Dendritic cell treated with granulocyte-macrophage colony-stimulating factor and Interleukin-4, amounts not matched to agents 40 ng/mL and 50 ng/mL, for 4 days (primary cell): ENCODE results near the gene HCST.
A peak's percentile ranks its signal among the peaks of the same experiment; 100 is the strongest.
"Not testable (repeated sequence)": the region's sequence is repeated elsewhere in the genome, so short reads cannot be mapped to it uniquely, and the experiment has no call there.

Source experiments
- H3K27ac Mint-ChIP-seq: one replicate; pipeline ENCODE4 v1.8.0; 2022; ENCODE audit warnings: mild to moderate bottlenecking, mixed read lengths
- H3K27me3 Mint-ChIP-seq: one replicate; pipeline ENCODE4 v1.8.0; 2022; ENCODE audit warnings: mild to moderate bottlenecking, mixed read lengths
- H3K36me3 Mint-ChIP-seq: one replicate; pipeline ENCODE4 v1.8.0; 2022; ENCODE audit warnings: low read depth, mixed read lengths
- H3K4me1 Mint-ChIP-seq: one replicate; pipeline ENCODE4 v1.8.0; 2022; ENCODE audit warnings: low read depth, mixed read lengths
- H3K4me3 Mint-ChIP-seq: one replicate; pipeline ENCODE4 v1.8.0; 2022; ENCODE audit warnings: mild to moderate bottlenecking, moderate library complexity, mixed read lengths
- H3K9me3 Mint-ChIP-seq: one replicate; pipeline ENCODE4 v1.8.0; 2022; ENCODE audit warnings: mixed read lengths
- intact Hi-C: fragments of 100-400 bp; cut with micrococcal nuclease; formaldehyde crosslinking; loops from one replicate; pipeline ENCODE4 v1.15.0; 2022

Gene HCST

DNA sequence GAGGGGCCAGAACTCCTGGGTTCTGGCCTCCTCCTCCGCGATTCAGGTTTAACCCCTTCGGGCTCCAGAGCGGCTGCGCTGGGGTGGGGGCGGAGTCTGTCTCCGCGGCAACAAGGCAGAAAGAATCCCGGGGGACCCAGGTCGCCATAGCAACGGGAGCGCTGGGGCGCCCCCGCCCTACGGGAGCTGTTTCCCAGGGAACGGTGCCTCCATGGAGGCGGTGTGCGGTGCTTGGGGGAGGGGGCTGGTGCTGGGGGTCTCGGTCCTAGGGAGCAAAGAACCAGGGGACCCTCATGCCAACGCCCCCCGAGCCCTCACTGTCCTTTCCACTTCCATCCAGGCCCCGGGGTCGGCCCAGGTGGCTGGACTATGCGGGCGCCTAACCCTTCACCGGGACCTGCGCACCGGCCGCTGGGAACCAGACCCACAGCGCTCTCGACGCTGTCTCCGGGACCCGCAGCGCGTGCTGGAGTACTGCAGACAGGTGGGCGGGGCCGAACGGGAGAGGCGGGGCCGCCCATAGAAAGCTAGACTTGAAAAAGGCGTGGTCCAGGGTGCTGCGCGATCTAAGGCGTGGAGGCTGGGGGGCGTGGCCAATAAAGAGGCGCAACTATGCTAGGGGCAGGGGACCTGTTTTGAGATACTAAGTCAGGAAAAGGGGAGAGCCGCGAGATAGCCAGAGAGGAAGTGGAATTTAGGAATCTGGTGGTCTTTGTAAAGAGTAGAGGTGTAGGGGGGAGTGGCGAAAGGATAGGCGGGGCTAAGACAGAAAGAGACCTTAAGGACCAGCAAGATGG, 32.8 kb upstream of the HCST start:
- peaks cover 70% of the 10 kb centered on the region for H3K27me3 Mint-ChIP-seq
- H3K36me3 Mint-ChIP-seq = no peaks in the 10 kb centered on the region
- peak overlapping the region; percentile 65 for H3K4me3 Mint-ChIP-seq
- intact Hi-C loops = no loop called here
- H3K4me1 Mint-ChIP-seq = peaks cover 22% of the 10 kb centered on the region
- H3K27ac Mint-ChIP-seq = peak overlapping the region; percentile 49
- H3K9me3 Mint-ChIP-seq = peaks cover 6% of the 10 kb centered on the region

DNA sequence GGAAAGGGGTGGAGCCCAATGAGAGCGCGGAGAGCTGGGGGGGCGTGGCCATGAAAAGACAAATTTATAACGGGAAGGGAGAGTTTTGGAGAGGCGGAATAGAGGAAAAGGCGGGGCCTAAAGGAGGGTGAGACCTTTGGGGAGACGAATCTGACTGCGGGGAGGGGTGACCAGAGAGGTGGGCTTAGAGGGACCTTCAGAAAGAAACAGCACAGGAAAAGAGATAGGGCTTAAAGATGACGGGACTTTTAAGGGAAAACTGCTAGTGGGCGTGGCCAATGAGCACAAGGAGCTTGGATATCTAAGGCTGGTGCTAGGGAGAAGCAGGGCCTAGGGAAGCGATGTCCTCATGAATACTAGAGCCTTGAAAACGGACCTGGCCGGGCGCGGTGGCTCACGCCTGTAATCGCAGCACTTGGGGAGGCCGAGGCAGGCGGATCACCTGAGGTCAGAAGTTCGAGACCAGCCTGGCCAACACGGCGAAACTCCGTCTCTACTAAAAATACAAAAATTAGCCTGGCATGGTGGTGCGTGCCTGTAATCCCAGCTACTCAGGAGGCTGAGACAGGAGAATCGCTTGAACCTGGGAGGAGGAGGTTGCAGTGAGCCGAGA, 32.1 kb upstream of the HCST start:
- H3K27ac Mint-ChIP-seq = peak overlapping the region; percentile 49
- peaks cover 22% of the 10 kb centered on the region for H3K4me1 Mint-ChIP-seq
- H3K9me3 Mint-ChIP-seq, H3K36me3 Mint-ChIP-seq, intact Hi-C loops: not testable (repeated sequence)
- peaks cover 66% of the 10 kb centered on the region for H3K27me3 Mint-ChIP-seq
- peak overlapping the region; percentile 65 for H3K4me3 Mint-ChIP-seq

DNA sequence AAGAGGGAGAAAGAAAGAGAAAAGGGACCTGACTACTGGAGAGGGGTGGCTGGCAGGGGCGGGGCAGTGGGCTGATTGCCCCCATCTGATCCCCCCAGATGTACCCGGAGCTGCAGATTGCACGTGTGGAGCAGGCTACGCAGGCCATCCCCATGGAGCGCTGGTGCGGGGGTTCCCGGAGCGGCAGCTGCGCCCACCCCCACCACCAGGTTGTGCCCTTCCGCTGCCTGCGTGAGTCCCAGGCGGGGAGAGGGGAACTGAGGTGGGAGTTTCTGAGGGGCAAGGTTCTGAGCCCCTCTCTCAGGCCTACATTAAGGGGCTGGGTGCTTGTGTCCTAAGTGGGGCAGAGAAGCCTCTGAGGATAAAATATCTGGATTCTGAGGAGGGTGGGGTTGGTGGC, 31.5 kb upstream of the HCST start:
- no peaks in the 10 kb centered on the region for H3K36me3 Mint-ChIP-seq
- intact Hi-C loops = no loop called here
- no peak overlapping the region for H3K4me3 Mint-ChIP-seq
- H3K27me3 Mint-ChIP-seq = peaks cover 61% of the 10 kb centered on the region
- H3K27ac Mint-ChIP-seq = no peak overlapping the region
- H3K4me1 Mint-ChIP-seq = peaks cover 22% of the 10 kb centered on the region
- peaks cover 6% of the 10 kb centered on the region for H3K9me3 Mint-ChIP-seq

DNA sequence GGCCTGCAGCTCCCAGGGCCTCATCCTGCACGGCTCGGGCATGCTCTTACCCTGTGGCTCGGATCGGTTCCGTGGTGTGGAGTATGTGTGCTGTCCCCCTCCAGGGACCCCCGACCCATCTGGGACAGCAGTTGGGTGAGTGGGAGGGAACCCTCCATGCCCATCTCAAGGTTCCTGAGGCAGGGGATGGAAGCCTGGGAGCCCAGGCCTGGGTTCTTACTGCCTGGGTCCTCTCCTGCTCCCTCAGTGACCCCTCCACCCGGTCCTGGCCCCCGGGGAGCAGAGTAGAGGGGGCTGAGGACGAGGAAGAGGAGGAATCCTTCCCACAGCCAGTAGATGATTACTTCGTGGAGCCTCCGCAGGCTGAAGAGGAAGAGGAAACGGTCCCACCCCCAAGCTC, 30.7 kb upstream of the HCST start:
- Mint-ChIP-seq H3K4me1 (peaks cover 22% of the 10 kb centered on the region), H3K27me3 (peaks cover 58% of the 10 kb centered on the region), H3K27ac (no peak overlapping the region), H3K9me3 (peaks cover 6% of the 10 kb centered on the region), H3K4me3 (no peak overlapping the region), H3K36me3 (no peaks in the 10 kb centered on the region)
- intact Hi-C loops = no loop called here

DNA sequence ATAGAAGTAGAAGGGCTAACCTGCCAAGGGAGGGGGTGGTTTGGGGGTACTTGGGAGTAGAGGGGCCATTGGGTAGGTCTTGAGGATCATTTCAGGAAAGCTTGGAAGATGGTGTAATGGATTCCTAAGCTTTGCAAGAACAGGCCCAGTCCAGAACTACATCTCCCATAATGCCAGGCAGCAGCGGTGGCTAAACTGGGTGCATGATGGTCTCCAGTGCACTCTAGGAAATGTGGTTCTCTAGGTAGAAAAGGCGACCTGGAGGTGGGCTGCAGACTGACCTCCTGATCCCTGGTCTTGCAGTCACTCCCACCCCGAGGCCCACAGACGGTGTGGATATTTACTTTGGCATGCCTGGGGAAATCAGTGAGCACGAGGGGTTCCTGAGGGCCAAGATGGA, 30.1 kb upstream of the HCST start:
- Mint-ChIP-seq H3K36me3 (no peaks in the 10 kb centered on the region), H3K4me1 (peaks cover 22% of the 10 kb centered on the region), H3K9me3 (peaks cover 6% of the 10 kb centered on the region), H3K27ac (no peak overlapping the region), H3K27me3 (peaks cover 56% of the 10 kb centered on the region), H3K4me3 (no peak overlapping the region)
- intact Hi-C loops = no loop called here

DNA sequence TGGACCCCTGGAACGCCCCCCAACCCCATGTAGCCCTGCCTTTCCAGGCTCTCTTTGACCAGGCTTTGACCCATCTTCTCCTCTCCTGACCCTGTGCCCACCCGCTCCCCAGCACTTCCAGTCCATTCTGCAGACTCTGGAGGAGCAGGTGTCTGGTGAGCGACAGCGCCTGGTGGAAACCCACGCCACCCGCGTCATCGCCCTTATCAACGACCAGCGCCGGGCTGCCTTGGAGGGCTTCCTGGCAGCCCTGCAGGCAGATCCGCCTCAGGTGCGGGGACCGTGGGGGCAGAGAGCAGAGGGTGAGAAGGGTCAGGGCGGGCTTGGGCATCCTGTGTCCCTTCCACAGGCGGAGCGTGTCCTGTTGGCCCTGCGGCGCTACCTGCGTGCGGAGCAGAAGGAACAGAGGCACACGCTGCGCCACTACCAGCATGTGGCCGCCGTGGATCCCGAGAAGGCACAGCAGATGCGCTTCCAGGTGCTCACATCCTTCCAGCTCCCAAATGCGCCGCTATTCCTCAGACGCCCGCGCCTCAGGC, 27.9 kb upstream of the HCST start:
- intact Hi-C loops = no loop called here
- Mint-ChIP-seq H3K4me3 (no peak overlapping the region), H3K9me3 (peaks cover 6% of the 10 kb centered on the region), H3K27ac (no peak overlapping the region), H3K4me1 (peaks cover 18% of the 10 kb centered on the region), H3K36me3 (no peaks in the 10 kb centered on the region), H3K27me3 (peaks cover 60% of the 10 kb centered on the region)

DNA sequence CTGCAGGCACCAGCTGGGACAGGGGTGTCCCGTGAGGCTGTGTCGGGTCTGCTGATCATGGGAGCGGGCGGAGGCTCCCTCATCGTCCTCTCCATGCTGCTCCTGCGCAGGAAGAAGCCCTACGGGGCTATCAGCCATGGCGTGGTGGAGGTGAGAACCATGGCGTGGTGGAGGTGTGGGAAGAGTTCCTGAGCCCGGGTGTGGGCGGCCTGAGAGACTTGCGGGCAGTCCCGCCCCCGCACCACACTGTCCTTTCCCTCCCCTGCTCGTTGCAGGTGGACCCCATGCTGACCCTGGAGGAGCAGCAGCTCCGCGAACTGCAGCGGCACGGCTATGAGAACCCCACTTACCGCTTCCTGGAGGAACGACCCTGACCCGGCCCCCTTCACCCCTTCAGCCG, 23.3 kb upstream of the HCST start:
- Mint-ChIP-seq H3K27me3 (peaks cover 38% of the 10 kb centered on the region), H3K36me3 (no peaks in the 10 kb centered on the region), H3K9me3 (no peaks in the 10 kb centered on the region), H3K4me3 (no peak overlapping the region), H3K4me1 (peaks cover 11% of the 10 kb centered on the region), H3K27ac (peak overlapping the region; percentile 21)
- intact Hi-C loops = loop anchor here (1.0 kb wide), 1 partner anchor 53 kb away; no protein-coding TSS in a partner anchor

DNA sequence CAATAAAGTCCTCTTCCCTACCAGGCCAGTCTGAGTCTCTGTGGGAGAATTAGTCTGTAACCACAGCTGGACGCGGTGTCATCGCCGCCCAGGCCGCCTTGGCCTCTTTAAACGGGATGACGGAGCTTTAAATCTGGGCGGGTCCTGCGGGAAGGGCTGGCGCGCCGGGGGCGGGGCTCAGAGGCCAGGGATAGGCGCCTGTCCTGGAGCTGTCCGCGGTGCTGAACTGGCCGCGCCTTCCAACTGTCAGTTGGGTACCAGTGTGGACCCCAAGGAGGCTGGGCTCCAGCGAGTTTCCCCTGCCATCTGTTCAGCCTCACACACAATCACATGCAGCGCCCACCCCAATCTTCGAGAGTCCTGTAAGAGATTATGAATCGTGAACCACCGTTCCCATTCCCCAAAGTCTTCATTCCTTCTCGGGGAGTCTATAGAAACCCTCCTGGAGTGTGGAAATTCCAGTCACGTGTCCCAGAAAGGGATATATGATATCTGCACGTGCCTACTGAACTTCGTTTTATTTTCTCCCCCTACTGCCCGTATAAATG, 22.5 kb upstream of the HCST start:
- peak overlapping the region; percentile 22 for H3K4me3 Mint-ChIP-seq
- peaks cover 35% of the 10 kb centered on the region for H3K27me3 Mint-ChIP-seq
- peak overlapping the region; percentile 21 for H3K27ac Mint-ChIP-seq
- H3K9me3 Mint-ChIP-seq = no peaks in the 10 kb centered on the region
- intact Hi-C loops = loop anchor here (1.0 kb wide), 1 partner anchor 52 kb away; no protein-coding TSS in a partner anchor
- H3K4me1 Mint-ChIP-seq = peaks cover 11% of the 10 kb centered on the region
- H3K36me3 Mint-ChIP-seq = no peaks in the 10 kb centered on the region

DNA sequence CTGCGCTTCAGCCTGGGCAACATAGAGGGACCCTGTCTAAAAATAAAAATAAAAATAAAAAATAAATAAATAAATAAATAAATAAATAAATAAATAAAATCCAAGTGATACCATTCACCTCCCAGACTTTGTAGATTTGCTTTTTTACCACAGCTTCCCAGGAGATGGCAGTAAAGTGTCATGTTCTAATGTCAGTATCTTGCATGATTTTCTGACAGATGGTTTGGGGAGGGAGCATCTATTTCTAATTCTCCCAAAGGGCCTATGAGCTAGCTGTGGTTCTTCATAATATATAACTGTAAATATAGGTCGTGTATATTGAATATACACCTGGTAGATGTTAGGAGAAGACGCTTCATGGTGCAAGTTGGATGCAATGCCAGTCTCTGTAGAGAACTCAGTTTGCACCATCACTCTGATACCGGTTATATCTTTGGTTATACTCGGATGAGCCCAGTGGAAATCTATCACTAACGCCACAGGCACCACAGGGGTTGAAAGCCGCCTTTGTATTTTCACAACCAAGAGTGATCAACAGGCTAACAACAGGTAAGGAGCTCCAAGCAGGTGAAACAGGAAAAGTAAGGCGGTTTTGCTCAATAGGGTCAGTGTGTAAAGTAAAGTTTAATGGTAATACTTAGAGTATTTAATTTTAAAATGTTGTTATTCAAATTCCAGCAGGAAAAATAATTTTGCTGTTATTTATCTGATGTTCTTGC, 20.1 kb upstream of the HCST start:
- H3K36me3 Mint-ChIP-seq = peaks cover 19% of the 10 kb centered on the region
- no peak overlapping the region for H3K4me3 Mint-ChIP-seq
- no peaks in the 10 kb centered on the region for H3K9me3 Mint-ChIP-seq
- H3K4me1 Mint-ChIP-seq = peaks cover 11% of the 10 kb centered on the region
- H3K27ac Mint-ChIP-seq = no peak overlapping the region
- intact Hi-C loops = loop anchor here (1.0 kb wide), 1 partner anchor 49 kb away; no protein-coding TSS in a partner anchor
- peaks cover 24% of the 10 kb centered on the region for H3K27me3 Mint-ChIP-seq

DNA sequence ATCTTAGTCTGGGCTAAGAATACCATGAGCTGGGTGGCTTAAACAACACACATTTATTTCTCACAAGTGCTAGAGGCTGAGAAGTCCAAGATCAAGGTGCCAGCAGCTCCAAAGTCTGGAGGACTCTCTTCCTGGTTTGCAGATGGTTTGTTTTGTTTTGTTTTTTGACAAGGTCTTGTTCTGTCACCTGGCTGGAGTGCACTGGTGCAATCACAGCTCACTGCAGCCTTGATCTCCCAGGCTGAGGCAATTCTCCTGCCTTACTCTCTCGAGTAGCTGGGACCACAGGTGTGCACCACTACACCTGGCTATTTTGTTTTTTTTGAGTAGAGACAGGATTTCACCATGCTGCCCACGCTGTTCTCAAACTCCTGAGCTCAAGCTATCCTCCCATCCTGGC, 18.4 kb upstream of the HCST start:
- Mint-ChIP-seq H3K9me3 (no peaks in the 10 kb centered on the region), H3K27me3 (peaks cover 8% of the 10 kb centered on the region), H3K36me3 (peaks cover 35% of the 10 kb centered on the region), H3K27ac (no peak overlapping the region), H3K4me1 (peaks cover 21% of the 10 kb centered on the region), H3K4me3 (no peak overlapping the region)
- intact Hi-C loops = no loop called here

DNA sequence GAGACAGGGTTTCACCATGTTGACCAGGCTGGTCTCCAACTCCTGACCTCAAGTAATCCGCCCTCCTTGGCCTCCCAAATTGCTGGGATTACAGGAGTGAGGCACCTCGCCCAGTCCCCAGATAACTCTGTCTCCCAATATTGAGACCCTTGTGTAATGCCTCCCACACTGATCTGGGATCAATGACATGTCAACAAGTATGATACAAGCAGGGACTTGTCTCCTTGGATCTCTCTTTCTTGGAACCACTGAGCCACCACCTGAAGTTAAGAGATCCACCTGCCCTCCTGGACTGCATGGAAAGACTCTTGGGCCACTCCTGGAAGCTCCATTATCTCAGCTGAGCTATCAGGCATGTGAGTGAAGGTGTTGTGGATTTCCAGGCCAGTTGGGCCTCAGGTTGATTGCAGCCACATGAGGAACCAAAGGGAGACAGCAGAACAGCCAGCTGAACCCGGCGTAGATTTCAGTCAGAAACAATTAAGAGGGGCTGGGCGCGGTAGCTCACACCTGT, 17.0 kb upstream of the HCST start:
- Mint-ChIP-seq H3K4me3 (no peak overlapping the region), H3K4me1 (peaks cover 10% of the 10 kb centered on the region), H3K36me3 (peaks cover 49% of the 10 kb centered on the region), H3K27me3 (no peaks in the 10 kb centered on the region), H3K9me3 (no peaks in the 10 kb centered on the region), H3K27ac (peak overlapping the region; percentile 12)
- intact Hi-C loops = no loop called here

DNA sequence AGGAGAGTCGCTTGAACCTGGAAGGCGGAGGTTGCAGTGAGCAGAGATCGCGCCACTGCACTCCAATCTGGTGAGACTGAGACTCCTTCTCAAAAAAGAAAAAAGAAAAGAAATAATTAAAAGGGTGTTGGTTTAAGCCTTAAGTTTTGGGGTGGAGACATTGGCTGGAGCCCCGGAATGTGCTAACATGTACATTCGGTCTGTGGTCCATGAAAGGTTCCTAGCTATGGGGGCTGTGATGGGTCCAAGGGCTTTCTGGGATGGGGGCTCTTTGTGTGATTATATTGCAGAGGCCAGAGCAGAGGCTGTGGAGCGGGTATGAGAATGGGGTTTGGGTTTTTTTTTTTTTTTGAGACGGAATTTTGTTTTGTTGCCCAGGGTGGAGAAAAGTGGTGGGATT, 16.4 kb upstream of the HCST start:
- Mint-ChIP-seq H3K27ac (peak overlapping the region; percentile 12), H3K4me3 (no peak overlapping the region), H3K9me3 (no peaks in the 10 kb centered on the region), H3K27me3 (no peaks in the 10 kb centered on the region), H3K36me3 (peaks cover 55% of the 10 kb centered on the region), H3K4me1 (peaks cover 10% of the 10 kb centered on the region)
- intact Hi-C loops = no loop called here

DNA sequence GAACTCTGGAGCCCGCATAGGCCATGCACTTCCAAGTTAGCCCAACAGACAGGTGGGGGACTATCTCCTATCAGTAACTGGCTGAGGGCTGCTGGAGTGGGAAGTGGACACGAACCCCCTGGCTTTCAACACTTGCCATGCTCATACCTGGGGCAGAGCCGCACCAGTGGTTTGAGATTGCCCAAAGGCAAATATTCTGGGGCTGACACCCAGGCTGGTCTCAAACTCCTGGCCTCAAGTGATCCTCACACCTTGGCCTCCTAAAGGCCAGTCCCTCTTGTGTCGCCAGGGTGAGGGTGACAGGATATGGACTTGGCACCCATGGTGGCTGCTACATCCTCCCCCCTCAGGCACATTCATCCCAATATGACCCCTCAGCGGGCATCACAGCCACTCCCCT, 15.1 kb upstream of the HCST start:
- Mint-ChIP-seq H3K9me3 (no peaks in the 10 kb centered on the region), H3K36me3 (peaks cover 68% of the 10 kb centered on the region), H3K27ac (no peak overlapping the region), H3K4me1 (peaks cover 10% of the 10 kb centered on the region), H3K4me3 (no peak overlapping the region), H3K27me3 (no peaks in the 10 kb centered on the region)
- intact Hi-C loops = no loop called here
